Glutamatergic neuron (in vitro differentiated cells): ENCODE measurements around the gene MYO1B. TPM values are rescaled to one million over a fixed set of nuclear protein-coding genes. Genes with fewer than 3 reads are reported as not detected.

Experiments used
- DNase-seq: peaks from one replicate; pipeline ENCODE4 v3.0.0; 2022
- H3K27ac Mint-ChIP-seq: one replicate; pipeline ENCODE4 v1.8.0; 2020; ENCODE audit warnings: mild to moderate bottlenecking, mixed read lengths, inconsistent platforms; ENCODE audit not compliant: unreplicated experiment
- H3K27me3 Mint-ChIP-seq: one replicate; pipeline ENCODE4 v1.8.0; 2020; ENCODE audit warnings: mild to moderate bottlenecking, moderate library complexity, mixed read lengths, inconsistent platforms; ENCODE audit not compliant: unreplicated experiment
- H3K36me3 Mint-ChIP-seq: one replicate; pipeline ENCODE4 v1.8.0; 2020; ENCODE audit warnings: mild to moderate bottlenecking, mixed read lengths, inconsistent platforms; ENCODE audit not compliant: unreplicated experiment
- H3K4me1 Mint-ChIP-seq: one replicate; pipeline ENCODE4 v1.8.0; 2020; ENCODE audit warnings: mild to moderate bottlenecking, low read depth, mixed read lengths, inconsistent platforms; ENCODE audit not compliant: unreplicated experiment
- H3K4me3 Mint-ChIP-seq: one replicate; pipeline ENCODE4 v1.8.0; 2020; ENCODE audit warnings: mild to moderate bottlenecking, mixed read lengths, inconsistent platforms; ENCODE audit not compliant: unreplicated experiment
- H3K9me3 Mint-ChIP-seq: one replicate; pipeline ENCODE4 v1.8.0; 2020; ENCODE audit warnings: mild to moderate bottlenecking, moderate library complexity, mixed read lengths, inconsistent platforms; ENCODE audit not compliant: unreplicated experiment
- CTCF ChIP-seq: fragments of 200-600 bp; sonication (generic); IDR thresholded peaks from one replicate; pipeline ENCODE4 v1.5.0; 2021; ENCODE audit not compliant: partially characterized antibody, unreplicated experiment
- total RNA-seq: library from RNA; stranded (reverse); fragmentation: NEBNext Ultra II Directional; extraction: Animal tissue kit (Norgen Biotek cat#: 25700); gene quantifications from one replicate; pipeline ENCODE4 v1.2.1, GENCODE V29; 2021; ENCODE audit not compliant: unreplicated experiment

Gene MYO1B
- total RNA-seq, 1 donor from 2014 or later, result 129 TPM

- Mint-ChIP-seq H3K9me3 (no peaks in the 10 kb centered on the region), H3K4me1 (peaks cover 11% of the 10 kb centered on the region), H3K27me3 (peaks cover 2% of the 10 kb centered on the region), H3K27ac (no peak overlapping the region), H3K36me3 (no peaks in the 10 kb centered on the region), H3K4me3 (no peak overlapping the region)
- peak; percentile 79 for TF ChIP-seq CTCF
- DNase-seq, result peak; percentile 75
Observed at GRCh38 chr2:191218292-191218898, 26.8 kb upstream of the MYO1B start.

GRCh38 chr2:191220671-191221070, 24.5 kb upstream of the MYO1B start:
- no peak for DNase-seq
- Mint-ChIP-seq H3K4me1 (peaks cover 13% of the 10 kb centered on the region), H3K27me3 (peaks cover 2% of the 10 kb centered on the region), H3K27ac (no peak overlapping the region), H3K4me3 (no peak overlapping the region), H3K36me3 (no peaks in the 10 kb centered on the region), H3K9me3 (no peaks in the 10 kb centered on the region)
- no peak for TF ChIP-seq CTCF

GRCh38 chr2:191221666-191222065, 23.5 kb upstream of the MYO1B start:
- Mint-ChIP-seq H3K27me3 (peaks cover 2% of the 10 kb centered on the region), H3K4me3 (no peak overlapping the region), H3K4me1 (peaks cover 18% of the 10 kb centered on the region), H3K9me3 (no peaks in the 10 kb centered on the region), H3K36me3 (no peaks in the 10 kb centered on the region), H3K27ac (no peak overlapping the region)
- no peak for TF ChIP-seq CTCF
- no peak for DNase-seq

- Mint-ChIP-seq H3K4me1 (peaks cover 21% of the 10 kb centered on the region), H3K9me3 (no peaks in the 10 kb centered on the region), H3K4me3 (peak overlapping the region; percentile 65), H3K27ac (peak overlapping the region; percentile 90), H3K27me3 (peaks cover 2% of the 10 kb centered on the region), H3K36me3 (no peaks in the 10 kb centered on the region)
- peak; percentile 45 for DNase-seq
- TF ChIP-seq CTCF, result no peak
Observed at GRCh38 chr2:191222507-191222906, 22.7 kb upstream of the MYO1B start.

- Mint-ChIP-seq H3K4me1 (peaks cover 24% of the 10 kb centered on the region), H3K27ac (peak overlapping the region; percentile 90), H3K9me3 (no peaks in the 10 kb centered on the region), H3K4me3 (no peak overlapping the region), H3K36me3 (no peaks in the 10 kb centered on the region), H3K27me3 (peaks cover 2% of the 10 kb centered on the region)
- no peak for DNase-seq
- no peak for TF ChIP-seq CTCF
Observed at GRCh38 chr2:191222952-191223351, 22.3 kb upstream of the MYO1B start.
